K562 (cell line): ENCODE data around the gene SLC39A5. TPM values are rescaled to one million over a fixed set of nuclear protein-coding genes. Genes with fewer than 3 reads are reported as not detected.

Experiments used
- ATAC-seq: fragments of 200-7000 bp; cut with Tn5 transposase; 3 replicates; pipeline ENCODE4 v1.9.1; 2020; ENCODE audit warnings: moderate library complexity
- BruUV-seq: library from RNA; stranded (reverse); fragments of 400-500 nt; replicated peaks from 2 replicates; lab custom pipeline; 2021; lab: Mats Ljungman, UMichigan
- CTCF ChIA-PET: fragments of 300-600 bp; formaldehyde crosslinking; extraction: SDS; loops from one replicate; lab custom pipeline; 2021; ENCODE audit warnings: low intra/inter-chr PET ratio; lab: Yijun Ruan, JAX
- POLR2A ChIA-PET: fragments of 300-600, 350-650 bp; sonication (Branson Sonifier 250); formaldehyde crosslinking; extraction: SDS; loops from one replicate; lab custom pipeline; 2021; ENCODE audit warnings: antibody characterized with exemption, inconsistent platforms; lab: Yijun Ruan, JAX
- DNase-seq, 4 experiments: peaks; one replicate each; pipeline versions ENCODE4 v3.0.0 to v3.0.0-alpha.2; 2011 to 2018; ENCODE audit warnings: low spot score in 3 of 4, mixed read lengths in 3 of 4; ENCODE audit errors: extremely low read depth in 1 of 4
- FAIRE-seq: peaks from 2 replicates; lab custom pipeline; 2011; peaks lifted over from hg19 to GRCh38; lab: Jason Lieb, UNC
- H2AFZ ChIP-seq: 2 replicates; pipeline ENCODE4 v1.6.0; 2011; ENCODE audit warnings: low read depth, low read length, control low read depth, inconsistent platforms
- H3K27ac ChIP-seq: fragments of 200-600 bp; 3 replicates; pipeline ENCODE4 v1.8.0; 2011; ENCODE audit warnings: low read depth, mild to moderate bottlenecking, control low read depth, inconsistent platforms, low read length, moderate library complexity, mixed read lengths; ENCODE audit errors: extremely low read depth
- H3K27me3 ChIP-seq, 2 experiments: fragments of 300-600 bp in 1 of 2; 2 replicates in 1 of 2; 3 replicates in 1 of 2; pipeline versions ENCODE4 v1.6.0 to v1.8.0; 2011; ENCODE audit warnings: inconsistent platforms in 2 of 2, low read length in 2 of 2, mild to moderate bottlenecking in 1 of 2, mixed read lengths in 1 of 2, moderate library complexity in 1 of 2; ENCODE audit not compliant: control insufficient read depth in 2 of 2, insufficient read depth in 2 of 2
- H3K36me3 ChIP-seq: fragments of 300-600 bp; 3 replicates; pipeline ENCODE4 v1.8.0; 2011; ENCODE audit warnings: mild to moderate bottlenecking, low read length, inconsistent platforms; ENCODE audit not compliant: control insufficient read depth, insufficient read depth
- H3K4me1 ChIP-seq, 2 experiments: fragments of 200-600 bp in 1 of 2; replicated peaks in 1 of 2; 2 replicates in 1 of 2; 3 replicates in 1 of 2; pipeline versions ENCODE4 v1.5.1 to v1.8.0; 2011; ENCODE audit warnings: inconsistent platforms in 2 of 2, low read length in 2 of 2, mild to moderate bottlenecking in 1 of 2, mixed read lengths in 1 of 2, moderate library complexity in 1 of 2; ENCODE audit not compliant: control insufficient read depth in 2 of 2, insufficient read depth in 2 of 2
- H3K4me2 ChIP-seq: 2 replicates; pipeline ENCODE4 v1.6.1; 2011; ENCODE audit warnings: low read length, control low read depth, inconsistent platforms, mixed read lengths; ENCODE audit not compliant: insufficient read depth
- H3K4me3 ChIP-seq: fragments of 200-600 bp; sonication (generic), shearing (Covaris generic); 2 replicates; pipeline ENCODE4 v1.5.1; 2016; ENCODE audit warnings: control low read depth, inconsistent platforms
- H3K79me2 ChIP-seq: fragments of 200-600 bp; 3 replicates; pipeline ENCODE4 v1.8.0; 2011; ENCODE audit warnings: low read length, inconsistent platforms; ENCODE audit not compliant: control insufficient read depth, insufficient read depth
- H3K9ac ChIP-seq, 2 experiments: 2 replicates each; pipeline versions ENCODE4 v1.6.0 to v1.6.1; 2011; ENCODE audit warnings: low read depth in 2 of 2, low read length in 2 of 2, control low read depth in 1 of 2, inconsistent platforms in 1 of 2, mild to moderate bottlenecking in 1 of 2, mixed read lengths in 1 of 2; ENCODE audit not compliant: insufficient read depth in 1 of 2
- H3K9me1 ChIP-seq: one replicate; pipeline ENCODE4 v1.6.0; 2011; ENCODE audit warnings: inconsistent platforms, mild to moderate bottlenecking, low read length, moderate library complexity; ENCODE audit not compliant: control insufficient read depth, insufficient read depth
- H3K9me3 ChIP-seq: replicated peaks from 2 replicates; pipeline ENCODE4 v1.5.1; 2011; ENCODE audit warnings: low read depth, low read length, inconsistent platforms; ENCODE audit not compliant: control insufficient read depth, insufficient read depth
- H4K20me1 ChIP-seq: replicated peaks from 2 replicates; pipeline ENCODE4 v1.6.1; 2011; ENCODE audit warnings: low read length, inconsistent platforms, mixed read lengths; ENCODE audit not compliant: control insufficient read depth, insufficient read depth
- DMBX1 ChIP-seq: fragments of 250-450 bp; sonication (Bioruptor Pico); IDR thresholded peaks from 2 replicates; pipeline ENCODE4 v1.8.0; 2022; ENCODE audit warnings: inconsistent platforms, mild to moderate bottlenecking, moderate library complexity, borderline replicate concordance
- FOS ChIP-seq: IDR thresholded peaks from 3 replicates; pipeline ENCODE4 v1.6.1; 2011; ENCODE audit not compliant: insufficient read length; ENCODE audit errors: extremely low read depth
- FOXJ2 ChIP-seq: fragments of 200-800 bp; sonication (Bioruptor generic); IDR thresholded peaks from 2 replicates; pipeline ENCODE4 v1.6.1; 2016; ENCODE audit warnings: missing genetic modification characterization, missing compliant biosample characterization
- MEF2D ChIP-seq: conservative IDR thresholded peaks from 2 replicates; pipeline ENCODE4 v1.6.1; 2016; ENCODE audit warnings: low read depth, missing genetic modification characterization, missing compliant biosample characterization
- NCOA4 ChIP-seq: fragments of 450-650 bp; IDR thresholded peaks from 2 replicates; pipeline ENCODE4 v1.6.1; 2018; ENCODE audit warnings: mild to moderate bottlenecking; ENCODE audit not compliant: partially characterized antibody
- WGBS: fragments of 100-300 bp; shearing (Covaris generic); methylation state at CpG from one replicate; pipeline ENCODE4 v1.1.6; 2016; ENCODE audit warnings: low coverage, mixed read lengths; ENCODE audit not compliant: insufficient coverage; ENCODE audit errors: missing lambda C conversion rate; 5-methylcytosine and 5-hydroxymethylcytosine counted together
- in situ Hi-C: fragments of 300-500 bp; cut with MboI; formaldehyde crosslinking; loops from 4 replicates; pipeline ENCODE4 v1.15.0; 2018; ENCODE audit warnings: inconsistent platforms, mixed read lengths
- intact Hi-C: fragments of 100-400 bp; cut with micrococcal nuclease; formaldehyde crosslinking; loops from 2 replicates; pipeline ENCODE4 v1.14.2; 2022
- polyA plus RNA-seq, 8 experiments: library from polyadenylated mRNA; depleted of rRNA in 4 of 8; stranded (reverse) in 5 of 8; unstranded in 3 of 8; fragments of >200 nt; fragmentation: Nextera tagmentation in 2 of 8; fragmentation: Illumina TruSeq in 1 of 8; extraction: Ambion mirVana in 2 of 8; extraction: Trizol in 1 of 8; gene quantifications; 2 replicates each; pipeline versions ENCODE4 v1.2.1 to v1.2.3, GENCODE V29; 2011 to 2014; ENCODE audit warnings: inconsistent platforms in 1 of 8, missing spikeins in 1 of 8
- total RNA-seq, 7 experiments: library from RNA; depleted of rRNA in 6 of 7; stranded (reverse); fragments of >200 nt in 6 of 7; fragmentation: Illumina TruSeq in 2 of 7; extraction: Trizol in 2 of 7; gene quantifications; 2 replicates each; pipeline versions ENCODE4 v1.2.1 to v1.2.3, GENCODE V29; 2011 to 2021; ENCODE audit warnings: low replicate concordance in 1 of 7
- TF ChIP-seq, protein P1 (sequence below): fragments of 250-450 bp; sonication (Bioruptor Pico); IDR thresholded peaks from 2 replicates; pipeline ENCODE4 v1.5.0; 2021; ENCODE audit warnings: mild to moderate bottlenecking, borderline replicate concordance
- TF ChIP-seq, protein P2 (sequence below): fragments of 450-650 bp; formaldehyde crosslinking; IDR thresholded peaks from 2 replicates; pipeline ENCODE4 v1.4.0; 2022; ENCODE audit warnings: missing genetic modification characterization
- TF ChIP-seq, protein P3 (sequence below): fragments of 250-450 bp; sonication (Bioruptor Pico); IDR thresholded peaks from 2 replicates; pipeline ENCODE4 v1.8.0; 2021; ENCODE audit warnings: mild to moderate bottlenecking, moderate library complexity

SLC39A5 gene
- total and polyA plus RNA-seq, 9 of the 15 experiments (the other 6 are each of a cell fraction or from before 2014, with no cell fraction given), result 0.08 to 0.10 TPM; not detected in 7

DNA sequence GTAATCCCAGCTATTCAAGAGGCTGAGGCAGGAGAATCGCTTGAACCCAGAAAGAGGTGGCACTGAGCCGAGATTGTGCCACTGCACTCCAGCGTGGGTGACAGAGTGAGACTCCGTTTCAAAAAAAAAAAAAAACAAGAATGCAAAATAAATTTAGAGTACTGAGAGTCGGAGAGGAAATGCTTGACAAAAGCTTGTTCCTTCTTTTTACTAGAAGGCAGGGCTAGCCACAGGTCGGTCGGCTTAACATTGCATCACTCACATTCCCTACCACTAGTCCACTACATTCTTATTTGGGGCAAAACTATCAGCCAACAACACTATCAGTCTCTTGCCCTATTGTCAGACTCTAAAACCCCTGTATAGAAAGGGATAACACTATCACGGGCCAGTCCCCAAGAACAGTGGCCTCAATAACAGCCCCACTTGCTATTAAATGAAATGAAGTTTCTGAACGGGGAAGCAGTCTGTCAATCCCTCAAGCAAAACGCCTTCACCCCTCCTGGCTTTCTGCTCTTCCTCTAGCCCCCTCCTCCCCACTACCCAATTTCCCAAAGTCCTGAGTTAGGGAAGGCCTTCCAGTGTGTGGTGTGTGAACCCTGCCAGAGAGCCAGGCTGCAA lies 9.1 kb upstream of the SLC39A5 start:
- Histone ChIP-seq H3K9me3 (no peaks in the 10 kb centered on the region), H3K4me2 (peak overlapping the region; percentile 96), H3K4me3 (peak overlapping the region; percentile 90), H3K36me3 (peaks cover 10% of the 10 kb centered on the region; the same call in 2 of the 3 replicates), H3K4me1 (peaks cover 20 to 31% of the 10 kb centered on the region in 2 experiments; a peak in 4 of 5 replicates), H2AFZ (peak overlapping the region; percentile 96), H3K9me1 (no peaks in the 10 kb centered on the region), H3K9ac (peak overlapping the region; percentile 85 to 97), H3K79me2 (peaks cover 47% of the 10 kb centered on the region), H3K27me3 (no peaks in the 10 kb centered on the region), H3K27ac (peak overlapping the region; percentile 93), H4K20me1 (no peaks in the 10 kb centered on the region)
- DNase-seq (peak in 1 of 4 experiments; percentile 30), FAIRE-seq (no peak), ATAC-seq (no peak)
- WGBS, result 17% methylated on average over 10 of the region's 10 CpGs
- CTCF ChIA-PET, result interaction anchor here (0.6 kb wide), 1 partner anchor 38 kb away, joined by 3 read pairs; no protein-coding TSS in a partner anchor
- BruUV-seq, result no TSS peak
- intact Hi-C loops, result loop anchor here (10.0 kb wide), 1 partner anchor 176 kb away; the partner anchor contains the start of gene RPS26
- POLR2A ChIA-PET, result interaction anchor here (0.6 to 3.4 kb wide), 10 partner anchors 14 to 327 kb away, joined by 3 to 68 read pairs (median 6); partner anchors contain the start of genes RPL41, SMARCC2 and ZC3H10
- in situ Hi-C loops, result no loop called here
- TF ChIP-seq, protein P1, sequence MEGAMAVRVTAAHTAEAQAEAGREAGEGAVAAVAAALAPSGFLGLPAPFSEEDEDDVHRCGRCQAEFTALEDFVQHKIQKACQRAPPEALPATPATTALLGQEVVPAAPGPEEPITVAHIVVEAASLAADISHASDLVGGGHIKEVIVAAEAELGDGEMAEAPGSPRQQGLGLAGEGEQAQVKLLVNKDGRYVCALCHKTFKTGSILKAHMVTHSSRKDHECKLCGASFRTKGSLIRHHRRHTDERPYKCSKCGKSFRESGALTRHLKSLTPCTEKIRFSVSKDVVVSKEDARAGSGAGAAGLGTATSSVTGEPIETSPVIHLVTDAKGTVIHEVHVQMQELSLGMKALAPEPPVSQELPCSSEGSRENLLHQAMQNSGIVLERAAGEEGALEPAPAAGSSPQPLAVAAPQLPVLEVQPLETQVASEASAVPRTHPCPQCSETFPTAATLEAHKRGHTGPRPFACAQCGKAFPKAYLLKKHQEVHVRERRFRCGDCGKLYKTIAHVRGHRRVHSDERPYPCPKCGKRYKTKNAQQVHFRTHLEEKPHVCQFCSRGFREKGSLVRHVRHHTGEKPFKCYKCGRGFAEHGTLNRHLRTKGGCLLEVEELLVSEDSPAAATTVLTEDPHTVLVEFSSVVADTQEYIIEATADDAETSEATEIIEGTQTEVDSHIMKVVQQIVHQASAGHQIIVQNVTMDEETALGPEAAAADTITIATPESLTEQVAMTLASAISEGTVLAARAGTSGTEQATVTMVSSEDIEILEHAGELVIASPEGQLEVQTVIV, result no peak
- TF ChIP-seq DMBX1 (CRISPR knock-in tag) (no peak), MEF2D (tag) (no peak), FOXJ2 (no peak), FOS (no peak), NCOA4 (no peak)
- TF ChIP-seq, protein P2, sequence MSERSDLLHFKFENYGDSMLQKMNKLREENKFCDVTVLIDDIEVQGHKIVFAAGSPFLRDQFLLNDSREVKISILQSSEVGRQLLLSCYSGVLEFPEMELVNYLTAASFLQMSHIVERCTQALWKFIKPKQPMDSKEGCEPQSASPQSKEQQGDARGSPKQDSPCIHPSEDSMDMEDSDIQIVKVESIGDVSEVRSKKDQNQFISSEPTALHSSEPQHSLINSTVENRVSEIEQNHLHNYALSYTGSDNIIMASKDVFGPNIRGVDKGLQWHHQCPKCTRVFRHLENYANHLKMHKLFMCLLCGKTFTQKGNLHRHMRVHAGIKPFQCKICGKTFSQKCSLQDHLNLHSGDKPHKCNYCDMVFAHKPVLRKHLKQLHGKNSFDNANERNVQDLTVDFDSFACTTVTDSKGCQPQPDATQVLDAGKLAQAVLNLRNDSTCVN, result no peak
- TF ChIP-seq, protein P3, sequence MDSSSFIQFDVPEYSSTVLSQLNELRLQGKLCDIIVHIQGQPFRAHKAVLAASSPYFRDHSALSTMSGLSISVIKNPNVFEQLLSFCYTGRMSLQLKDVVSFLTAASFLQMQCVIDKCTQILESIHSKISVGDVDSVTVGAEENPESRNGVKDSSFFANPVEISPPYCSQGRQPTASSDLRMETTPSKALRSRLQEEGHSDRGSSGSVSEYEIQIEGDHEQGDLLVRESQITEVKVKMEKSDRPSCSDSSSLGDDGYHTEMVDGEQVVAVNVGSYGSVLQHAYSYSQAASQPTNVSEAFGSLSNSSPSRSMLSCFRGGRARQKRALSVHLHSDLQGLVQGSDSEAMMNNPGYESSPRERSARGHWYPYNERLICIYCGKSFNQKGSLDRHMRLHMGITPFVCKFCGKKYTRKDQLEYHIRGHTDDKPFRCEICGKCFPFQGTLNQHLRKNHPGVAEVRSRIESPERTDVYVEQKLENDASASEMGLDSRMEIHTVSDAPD, result no peak
